Islet precursor cell (in vitro differentiated cells): ENCODE data around the gene HS2ST1.
"Not testable (repeated sequence)": the region's sequence is repeated elsewhere in the genome, so short reads cannot be mapped to it uniquely, and the experiment has no call there.

Source experiments
- DNase-seq: peaks from one replicate; pipeline ENCODE4 v3.0.0-alpha.2; 2018

The HS2ST1 gene

GRCh38 chr1:86926883-86927282 lies 12.4 kb downstream of the HS2ST1 start:
- no peak for DNase-seq

GRCh38 chr1:86928819-86929218 lies 14.4 kb downstream of the HS2ST1 start:
- DNase-seq = no peak

- no peak for DNase-seq
Measured at GRCh38 chr1:86933051-86933450, 18.6 kb downstream of the HS2ST1 start.

GRCh38 chr1:86933562-86934377 lies 19.3 kb downstream of the HS2ST1 start:
- no peak for DNase-seq

- no peak for DNase-seq
Measured at GRCh38 chr1:86938450-86938849, 24.0 kb downstream of the HS2ST1 start.

GRCh38 chr1:86938855-86939254 lies 24.4 kb downstream of the HS2ST1 start:
- no peak for DNase-seq

GRCh38 chr1:86939406-86939805 lies 25.0 kb downstream of the HS2ST1 start:
- DNase-seq = no peak

- DNase-seq = no peak
Measured at GRCh38 chr1:86940599-86940998, 26.2 kb downstream of the HS2ST1 start.

GRCh38 chr1:86942042-86942441 lies 27.6 kb downstream of the HS2ST1 start:
- DNase-seq = no peak

GRCh38 chr1:86942743-86943142 lies 28.3 kb downstream of the HS2ST1 start:
- DNase-seq = no peak

GRCh38 chr1:86948212-86948611 lies 33.8 kb downstream of the HS2ST1 start:
- no peak for DNase-seq

- DNase-seq = no peak
Measured at GRCh38 chr1:86950712-86951419, 36.4 kb downstream of the HS2ST1 start.

- DNase-seq = no peak
Measured at GRCh38 chr1:86951430-86951829, 37.0 kb downstream of the HS2ST1 start.

- no peak for DNase-seq
Measured at GRCh38 chr1:86953167-86953566, 38.7 kb downstream of the HS2ST1 start.

GRCh38 chr1:86955678-86956077 lies 41.2 kb downstream of the HS2ST1 start:
- no peak for DNase-seq

GRCh38 chr1:86956221-86956620 lies 41.8 kb downstream of the HS2ST1 start:
- DNase-seq = no peak

GRCh38 chr1:86957221-86957620 lies 42.8 kb downstream of the HS2ST1 start:
- no peak for DNase-seq

GRCh38 chr1:86960548-86960947 lies 46.1 kb downstream of the HS2ST1 start:
- no peak for DNase-seq

- not testable (repeated sequence) for DNase-seq
Measured at GRCh38 chr1:86963841-86964240, 49.4 kb downstream of the HS2ST1 start.

- no peak for DNase-seq
Measured at GRCh38 chr1:86965012-86965826, 50.8 kb downstream of the HS2ST1 start.

- no peak for DNase-seq
Measured at GRCh38 chr1:86965827-86966182, 51.4 kb downstream of the HS2ST1 start.

- no peak for DNase-seq
Measured at GRCh38 chr1:86970938-86971337, 56.5 kb downstream of the HS2ST1 start.

- DNase-seq = no peak
Measured at GRCh38 chr1:86971778-86972177, 57.3 kb downstream of the HS2ST1 start.

- DNase-seq = no peak
Measured at GRCh38 chr1:86972262-86972661, 57.8 kb downstream of the HS2ST1 start.
